GM12873 (cell line): ENCODE data around the gene BCKDHB.

Source experiments
- CTCF ChIP-seq: IDR thresholded peaks from 2 replicates; pipeline ENCODE4 v1.5.1; 2012; ENCODE audit warnings: low read depth, mild to moderate bottlenecking, moderate library complexity, low read length, control low read depth; ENCODE audit not compliant: insufficient read depth; ENCODE audit errors: missing control alignments

The BCKDHB gene

GRCh38 chr6:80098392-80098791 lies 8.1 kb upstream of the BCKDHB start:
- no peak for TF ChIP-seq CTCF

DNA sequence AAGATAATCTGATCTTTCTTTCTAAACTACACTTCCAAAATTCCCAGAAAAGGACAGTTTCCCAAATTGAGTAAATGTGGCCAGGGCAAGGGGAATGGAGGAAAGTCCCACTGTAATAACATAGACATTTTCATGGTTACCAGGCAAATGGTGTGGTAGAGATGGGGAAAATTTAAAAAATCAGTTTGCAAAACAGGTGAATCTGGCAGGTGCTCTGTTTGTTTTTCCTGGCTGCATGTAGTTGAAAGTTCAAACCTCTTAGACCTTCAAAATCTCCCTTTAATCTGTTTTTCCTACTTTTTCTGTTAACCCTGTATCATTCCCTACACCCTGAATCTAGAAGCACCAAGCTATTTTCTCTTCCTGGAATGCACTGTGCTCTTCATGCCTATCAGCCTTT lies 2.0 kb upstream of the BCKDHB start:
- TF ChIP-seq CTCF = no peak

DNA sequence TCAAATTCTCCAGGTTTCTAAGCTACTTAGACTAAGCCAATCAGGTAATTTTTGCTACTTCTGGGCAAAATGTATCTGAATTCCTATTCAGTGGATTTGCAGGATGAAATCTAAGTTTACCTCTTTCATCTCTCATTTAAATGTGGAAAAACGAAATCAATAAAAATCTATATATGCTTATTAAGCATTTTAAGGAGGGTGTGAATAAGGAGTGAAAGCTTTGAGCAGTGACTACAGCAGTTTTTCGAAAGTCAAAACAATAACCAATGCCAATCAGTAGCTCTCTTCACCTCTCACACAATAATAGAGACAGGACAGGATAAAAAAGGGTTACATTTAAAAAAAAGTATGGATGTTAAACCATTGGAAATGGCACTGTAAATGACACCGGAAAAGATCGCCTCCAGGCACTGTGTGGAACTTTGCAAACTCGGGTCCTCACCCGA lies 476 bp upstream of the BCKDHB start:
- no peak for TF ChIP-seq CTCF

GRCh38 chr6:80126657-80127345 lies 20.3 kb downstream of the BCKDHB start:
- no peak for TF ChIP-seq CTCF

DNA sequence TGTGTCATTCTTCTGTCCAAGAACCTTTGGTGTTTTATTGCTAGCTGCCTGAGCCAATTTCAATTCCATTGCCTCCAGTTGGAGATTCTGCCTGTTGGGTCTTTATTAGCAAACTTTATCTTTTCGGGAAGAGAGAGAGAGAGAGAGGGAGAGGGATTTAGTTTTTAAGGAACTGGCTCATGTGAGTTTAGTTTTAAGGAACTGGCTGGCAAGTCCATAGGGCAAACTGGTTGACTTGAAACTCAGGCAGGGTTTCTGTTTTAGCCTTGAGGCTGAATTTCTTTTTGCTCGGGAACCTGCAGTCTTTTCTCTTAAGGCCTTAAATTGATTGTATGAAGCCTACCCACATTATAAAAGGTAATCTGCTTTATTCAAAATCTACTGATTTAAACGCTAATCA lies 23.0 kb downstream of the BCKDHB start:
- TF ChIP-seq CTCF = no peak

DNA sequence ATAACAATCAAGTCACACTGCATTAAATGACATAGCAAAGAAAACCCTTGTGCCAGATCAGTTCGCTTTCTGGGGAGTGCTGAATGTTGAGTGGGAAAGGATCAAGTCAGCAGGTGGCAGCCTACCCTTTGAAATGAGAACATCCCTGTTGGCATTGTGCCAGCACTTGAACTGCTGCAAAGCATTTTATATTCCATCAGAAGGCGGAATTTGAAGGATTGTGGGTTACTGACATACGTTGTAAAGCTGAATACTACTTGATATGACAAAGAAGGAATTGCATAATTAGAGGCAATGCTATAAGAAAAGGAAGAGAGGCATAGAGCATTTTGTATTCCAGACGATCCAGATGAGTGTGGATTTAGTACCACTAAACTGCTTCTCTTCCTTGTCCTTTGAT lies 26.5 kb downstream of the BCKDHB start:
- peak; percentile 16 for TF ChIP-seq CTCF

DNA sequence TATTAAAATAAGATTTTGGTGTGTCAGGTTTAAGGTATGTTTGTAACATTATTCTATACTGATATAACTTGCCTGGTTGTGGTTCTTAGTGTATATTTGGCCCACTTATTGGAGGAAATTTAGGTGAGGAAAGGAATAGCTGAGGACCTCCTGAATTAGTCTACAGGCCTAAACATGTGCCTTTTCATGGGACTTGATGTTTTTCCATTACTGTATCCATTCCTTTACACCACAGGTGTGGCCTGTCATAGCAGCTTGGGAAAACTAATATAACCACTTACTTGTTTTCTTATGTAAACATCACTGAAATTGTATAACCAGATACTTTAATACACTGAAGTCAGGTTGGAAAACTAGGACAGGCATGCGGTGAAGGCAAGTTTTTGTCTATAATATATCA lies 27.6 kb downstream of the BCKDHB start:
- TF ChIP-seq CTCF = no peak
